Fibroblast of upper back skin (primary cell): ENCODE data around the gene IFIT3.
A peak's percentile ranks its signal among the peaks of the same experiment; 100 is the strongest.
"Not testable (repeated sequence)": the region's sequence is repeated elsewhere in the genome, so short reads cannot be mapped to it uniquely, and the experiment has no call there.

Source experiments
- DNase-seq: peaks from one replicate; pipeline ENCODE4 v3.0.0-alpha.2; 2013

The IFIT3 gene

GRCh38 chr10:89304446-89304845 lies 23.4 kb upstream of the IFIT3 start:
- DNase-seq: no peak

- no peak for DNase-seq
These were observed 22.9 kb upstream of the IFIT3 start for GRCh38 chr10:89304925-89305324.

GRCh38 chr10:89305766-89306433 lies 21.9 kb upstream of the IFIT3 start:
- no peak for DNase-seq

GRCh38 chr10:89306434-89307268 lies 21.1 kb upstream of the IFIT3 start:
- DNase-seq: no peak

GRCh38 chr10:89307269-89307577 lies 20.6 kb upstream of the IFIT3 start:
- DNase-seq: no peak

- DNase-seq: no peak
These were observed 19.5 kb upstream of the IFIT3 start for GRCh38 chr10:89308266-89308665.

- no peak for DNase-seq
These were observed 19.1 kb upstream of the IFIT3 start for GRCh38 chr10:89308736-89309135.

GRCh38 chr10:89309156-89310055 lies 18.4 kb upstream of the IFIT3 start:
- DNase-seq: no peak

- no peak for DNase-seq
These were observed 17.5 kb upstream of the IFIT3 start for GRCh38 chr10:89310056-89310893.

GRCh38 chr10:89312973-89313372 lies 14.8 kb upstream of the IFIT3 start:
- DNase-seq: no peak

- no peak for DNase-seq
These were observed 13.1 kb upstream of the IFIT3 start for GRCh38 chr10:89314676-89315075.

- DNase-seq: not testable (repeated sequence)
These were observed 9.8 kb upstream of the IFIT3 start for GRCh38 chr10:89318047-89318446.

- DNase-seq: not testable (repeated sequence)
These were observed 2.7 kb upstream of the IFIT3 start for GRCh38 chr10:89325081-89325480.

- not testable (repeated sequence) for DNase-seq
These were observed 1.9 kb upstream of the IFIT3 start for GRCh38 chr10:89325856-89326255.

GRCh38 chr10:89329151-89329550 lies 1.4 kb downstream of the IFIT3 start:
- DNase-seq: no peak

- DNase-seq: not testable (repeated sequence)
These were observed 2.2 kb downstream of the IFIT3 start for GRCh38 chr10:89330014-89330413.

GRCh38 chr10:89330537-89331212 lies 2.9 kb downstream of the IFIT3 start:
- peak; percentile 42 for DNase-seq

- not testable (repeated sequence) for DNase-seq
These were observed 3.8 kb downstream of the IFIT3 start for GRCh38 chr10:89331487-89332122.

- DNase-seq: peak; percentile 59
These were observed 4.4 kb downstream of the IFIT3 start for GRCh38 chr10:89332123-89332633.

GRCh38 chr10:89335226-89335625 lies 7.4 kb downstream of the IFIT3 start:
- DNase-seq: no peak

GRCh38 chr10:89336241-89336640 lies 8.4 kb downstream of the IFIT3 start:
- no peak for DNase-seq
